ENCODE measurements around the gene FADS3.

Gene FADS3

GRCh38 chr11:61905067-61905696 is 13.8 kb upstream of the FADS3 start:
- no peak for DNase-seq (ENCODE audit: extremely low read depth, low read depth)
- no peak overlapping the region for H3K4me3 ChIP-seq (replicated peaks; ENCODE audit: low read depth, low read length)

GRCh38 chr11:61904539-61905048 is 13.2 kb upstream of the FADS3 start:
- no peak overlapping the region for H3K4me3 ChIP-seq (replicated peaks; ENCODE audit: low read depth, low read length)
- TF ChIP-seq, protein P1, sequence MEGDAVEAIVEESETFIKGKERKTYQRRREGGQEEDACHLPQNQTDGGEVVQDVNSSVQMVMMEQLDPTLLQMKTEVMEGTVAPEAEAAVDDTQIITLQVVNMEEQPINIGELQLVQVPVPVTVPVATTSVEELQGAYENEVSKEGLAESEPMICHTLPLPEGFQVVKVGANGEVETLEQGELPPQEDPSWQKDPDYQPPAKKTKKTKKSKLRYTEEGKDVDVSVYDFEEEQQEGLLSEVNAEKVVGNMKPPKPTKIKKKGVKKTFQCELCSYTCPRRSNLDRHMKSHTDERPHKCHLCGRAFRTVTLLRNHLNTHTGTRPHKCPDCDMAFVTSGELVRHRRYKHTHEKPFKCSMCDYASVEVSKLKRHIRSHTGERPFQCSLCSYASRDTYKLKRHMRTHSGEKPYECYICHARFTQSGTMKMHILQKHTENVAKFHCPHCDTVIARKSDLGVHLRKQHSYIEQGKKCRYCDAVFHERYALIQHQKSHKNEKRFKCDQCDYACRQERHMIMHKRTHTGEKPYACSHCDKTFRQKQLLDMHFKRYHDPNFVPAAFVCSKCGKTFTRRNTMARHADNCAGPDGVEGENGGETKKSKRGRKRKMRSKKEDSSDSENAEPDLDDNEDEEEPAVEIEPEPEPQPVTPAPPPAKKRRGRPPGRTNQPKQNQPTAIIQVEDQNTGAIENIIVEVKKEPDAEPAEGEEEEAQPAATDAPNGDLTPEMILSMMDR (IDR thresholded peaks at IDR 0.05; ENCODE audit: low read depth, low read length, missing control alignments), result no peak
- no peak for DNase-seq (ENCODE audit: extremely low read depth, low read depth)

More at GRCh38 chr11:61905067-61905696, 13.8 kb upstream of the FADS3 start:
- TF ChIP-seq, protein P1 (IDR thresholded peaks at IDR 0.05; ENCODE audit: low read depth, low read length, missing control alignments), result no peak

DNA sequence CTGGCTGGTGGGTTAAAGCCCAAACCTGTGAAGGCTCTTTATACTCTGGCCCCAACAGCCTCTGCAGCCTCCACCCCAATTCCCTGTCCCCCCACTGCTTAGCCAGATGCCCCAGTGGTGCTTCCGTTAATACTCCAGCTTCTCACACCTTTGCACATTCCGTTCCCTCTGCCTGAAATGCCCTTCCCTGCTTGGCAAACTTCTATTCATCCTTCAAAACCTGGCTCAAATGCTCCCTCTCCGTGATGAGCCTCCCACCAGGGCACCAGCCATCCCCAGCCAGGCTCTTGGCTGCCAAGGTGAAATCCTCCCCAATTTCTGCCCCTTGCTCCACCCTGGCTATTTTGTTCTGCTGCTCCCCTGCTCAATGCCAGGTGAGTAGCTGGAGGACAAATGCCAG is 12.5 kb upstream of the FADS3 start:
- no peak for DNase-seq (ENCODE audit: extremely low read depth, low read depth)
- no peak overlapping the region for H3K4me3 ChIP-seq (replicated peaks; ENCODE audit: low read depth, low read length)
- TF ChIP-seq, protein P1 (IDR thresholded peaks at IDR 0.05; ENCODE audit: low read depth, low read length, missing control alignments), result no peak

- no peak overlapping the region for H3K4me3 ChIP-seq (replicated peaks; ENCODE audit: low read depth, low read length)
- DNase-seq (ENCODE audit: extremely low read depth, low read depth), result no peak
- TF ChIP-seq, protein P1 (IDR thresholded peaks at IDR 0.05; ENCODE audit: low read depth, low read length, missing control alignments), result no peak
These were observed 11.0 kb upstream of the FADS3 start for GRCh38 chr11:61902313-61902712.

DNA sequence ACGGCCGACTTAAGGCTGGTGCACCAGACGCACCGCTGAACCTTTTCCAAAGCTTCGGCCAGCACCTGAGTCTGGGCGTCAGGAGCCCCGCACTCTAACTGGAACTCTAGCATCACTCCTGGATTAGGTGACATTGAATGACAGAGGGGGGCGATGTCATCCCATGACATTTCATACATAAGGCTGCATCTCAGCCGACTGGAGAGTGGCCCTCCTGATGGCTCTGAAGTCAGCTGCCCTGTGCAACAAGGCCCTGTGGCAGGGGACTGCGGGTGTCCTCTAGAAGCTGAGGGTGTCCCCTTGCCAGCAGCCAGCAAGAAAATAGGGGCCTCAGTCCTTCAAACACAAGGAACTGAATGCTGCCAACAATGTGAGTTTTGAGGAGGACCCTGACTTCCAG is 10.1 kb upstream of the FADS3 start:
- TF ChIP-seq, protein P1 (IDR thresholded peaks at IDR 0.05; ENCODE audit: low read depth, low read length, missing control alignments), result no peak
- no peak overlapping the region for H3K4me3 ChIP-seq (replicated peaks; ENCODE audit: low read depth, low read length)
- no peak for DNase-seq (ENCODE audit: extremely low read depth, low read depth)

GRCh38 chr11:61900251-61900650 is 8.9 kb upstream of the FADS3 start:
- H3K4me3 ChIP-seq (replicated peaks; ENCODE audit: low read depth, low read length), result no peak overlapping the region
- TF ChIP-seq, protein P1 (IDR thresholded peaks at IDR 0.05; ENCODE audit: low read depth, low read length, missing control alignments), result no peak
- DNase-seq (ENCODE audit: extremely low read depth, low read depth), result no peak

Measured in HFF-Myc (cell line).